AG09319 (cell line): ENCODE results near the gene ING2.
"Not testable (repeated sequence)": the region's sequence is repeated elsewhere in the genome, so short reads cannot be mapped to it uniquely, and the experiment has no call there.

ENCODE experiments used
- DNase-seq: peaks from one replicate; pipeline ENCODE4 v3.0.0-alpha.2; 2010; ENCODE audit warnings: low read depth; ENCODE audit errors: extremely low read depth
- TF ChIP-seq, protein P1 (sequence below): IDR thresholded peaks from 2 replicates; pipeline ENCODE4 v1.5.1; 2011; ENCODE audit warnings: low read depth, mild to moderate bottlenecking, inconsistent platforms, low read length, moderate library complexity

ING2 gene, protein sequence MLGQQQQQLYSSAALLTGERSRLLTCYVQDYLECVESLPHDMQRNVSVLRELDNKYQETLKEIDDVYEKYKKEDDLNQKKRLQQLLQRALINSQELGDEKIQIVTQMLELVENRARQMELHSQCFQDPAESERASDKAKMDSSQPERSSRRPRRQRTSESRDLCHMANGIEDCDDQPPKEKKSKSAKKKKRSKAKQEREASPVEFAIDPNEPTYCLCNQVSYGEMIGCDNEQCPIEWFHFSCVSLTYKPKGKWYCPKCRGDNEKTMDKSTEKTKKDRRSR

DNA sequence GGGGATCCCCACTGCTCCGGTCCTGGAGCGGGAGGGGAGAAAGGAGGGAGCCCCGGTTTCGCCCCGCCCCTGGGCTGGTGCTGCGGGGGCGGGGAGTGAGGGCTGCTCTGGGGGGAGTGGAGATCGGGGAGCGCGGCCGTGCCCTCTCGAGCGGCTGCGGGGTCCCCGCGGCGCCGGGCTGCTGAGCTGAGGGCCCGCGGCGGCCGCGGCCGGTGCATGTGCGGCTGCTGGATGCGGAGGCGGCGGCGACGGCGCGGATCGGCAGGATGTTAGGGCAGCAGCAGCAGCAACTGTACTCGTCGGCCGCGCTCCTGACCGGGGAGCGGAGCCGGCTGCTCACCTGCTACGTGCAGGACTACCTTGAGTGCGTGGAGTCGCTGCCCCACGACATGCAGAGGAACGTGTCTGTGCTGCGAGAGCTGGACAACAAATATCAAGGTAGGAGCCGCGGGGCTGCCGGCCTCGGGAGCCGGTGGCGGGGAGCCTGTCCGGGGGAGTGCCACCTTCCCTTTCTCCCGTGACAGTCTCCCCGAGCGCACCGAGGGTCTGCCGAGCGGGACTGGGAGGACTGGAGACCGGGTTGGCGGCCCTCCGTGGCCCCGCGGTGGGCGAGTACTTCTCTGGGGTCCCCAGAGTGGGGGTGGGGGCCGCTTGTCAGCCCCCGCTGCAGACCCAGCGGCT lies at the start of gene ING2:
ING2 (plus strand) TSS at position 129 of the 681 bp plus-strand sequence; CDS start at position 267, 138 bp downstream.
- peak; percentile 29 for DNase-seq
- TF ChIP-seq, protein P1, sequence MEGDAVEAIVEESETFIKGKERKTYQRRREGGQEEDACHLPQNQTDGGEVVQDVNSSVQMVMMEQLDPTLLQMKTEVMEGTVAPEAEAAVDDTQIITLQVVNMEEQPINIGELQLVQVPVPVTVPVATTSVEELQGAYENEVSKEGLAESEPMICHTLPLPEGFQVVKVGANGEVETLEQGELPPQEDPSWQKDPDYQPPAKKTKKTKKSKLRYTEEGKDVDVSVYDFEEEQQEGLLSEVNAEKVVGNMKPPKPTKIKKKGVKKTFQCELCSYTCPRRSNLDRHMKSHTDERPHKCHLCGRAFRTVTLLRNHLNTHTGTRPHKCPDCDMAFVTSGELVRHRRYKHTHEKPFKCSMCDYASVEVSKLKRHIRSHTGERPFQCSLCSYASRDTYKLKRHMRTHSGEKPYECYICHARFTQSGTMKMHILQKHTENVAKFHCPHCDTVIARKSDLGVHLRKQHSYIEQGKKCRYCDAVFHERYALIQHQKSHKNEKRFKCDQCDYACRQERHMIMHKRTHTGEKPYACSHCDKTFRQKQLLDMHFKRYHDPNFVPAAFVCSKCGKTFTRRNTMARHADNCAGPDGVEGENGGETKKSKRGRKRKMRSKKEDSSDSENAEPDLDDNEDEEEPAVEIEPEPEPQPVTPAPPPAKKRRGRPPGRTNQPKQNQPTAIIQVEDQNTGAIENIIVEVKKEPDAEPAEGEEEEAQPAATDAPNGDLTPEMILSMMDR, result no peak

DNA sequence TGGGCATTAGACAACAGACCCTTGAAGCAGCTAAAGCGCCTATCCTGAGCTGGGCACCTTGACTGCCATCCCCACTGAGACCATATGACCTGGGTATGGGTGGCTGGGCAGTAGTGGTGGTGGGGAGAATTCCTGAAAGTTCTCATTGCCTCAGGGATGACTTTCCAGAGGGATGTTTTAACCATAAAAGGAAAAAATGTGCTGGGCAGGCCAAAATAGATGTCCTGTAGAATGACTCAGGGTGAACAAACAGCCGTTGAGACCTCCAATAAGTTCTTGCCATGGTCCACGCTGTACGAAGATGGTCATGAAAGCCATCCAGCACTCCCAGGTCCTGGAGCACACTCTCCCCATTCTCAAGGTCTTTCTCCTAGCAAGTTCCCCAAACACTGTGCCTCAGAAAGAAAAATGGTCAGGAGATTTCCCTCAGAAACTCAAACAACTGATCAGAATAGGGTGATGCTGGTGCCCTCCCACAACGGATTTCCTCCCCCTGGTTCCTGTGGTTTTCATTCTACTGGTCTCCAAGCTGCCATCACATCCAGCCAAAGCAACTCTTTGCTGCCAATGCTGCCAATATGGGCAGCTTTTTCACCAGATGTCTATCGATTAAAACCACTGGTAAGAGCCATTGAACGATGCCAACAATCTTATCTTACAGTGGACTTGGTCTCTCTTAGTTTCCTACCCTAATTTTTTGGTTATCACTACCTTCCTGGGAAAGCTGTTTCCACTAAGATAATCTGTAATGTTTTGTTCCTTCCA lies 49.2 kb upstream of the ING2 start:
- DNase-seq, result no peak

DNA sequence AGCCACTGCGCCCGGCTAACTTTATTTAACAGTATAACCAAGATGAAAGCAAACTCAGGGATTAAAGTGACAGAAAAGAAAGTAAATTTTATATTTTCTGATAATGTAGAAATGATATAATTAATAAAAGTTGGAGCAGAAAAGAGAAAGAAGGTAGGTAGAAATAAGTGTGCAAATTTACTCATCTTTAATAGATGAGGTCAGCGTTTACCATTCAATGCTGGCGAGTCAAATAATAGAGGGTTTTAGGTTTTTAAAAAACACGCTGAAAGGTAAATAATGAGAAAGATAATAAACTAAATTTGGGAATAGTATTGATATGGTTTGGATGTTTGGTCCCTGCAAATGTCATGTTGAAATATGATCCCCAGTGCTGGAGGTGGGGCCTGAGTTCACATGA lies 46.9 kb upstream of the ING2 start:
- no peak for DNase-seq
- TF ChIP-seq, protein P1, result no peak

More for the DNA sequence above, 49.2 kb upstream of the ING2 start:
- TF ChIP-seq, protein P1, result no peak

DNA sequence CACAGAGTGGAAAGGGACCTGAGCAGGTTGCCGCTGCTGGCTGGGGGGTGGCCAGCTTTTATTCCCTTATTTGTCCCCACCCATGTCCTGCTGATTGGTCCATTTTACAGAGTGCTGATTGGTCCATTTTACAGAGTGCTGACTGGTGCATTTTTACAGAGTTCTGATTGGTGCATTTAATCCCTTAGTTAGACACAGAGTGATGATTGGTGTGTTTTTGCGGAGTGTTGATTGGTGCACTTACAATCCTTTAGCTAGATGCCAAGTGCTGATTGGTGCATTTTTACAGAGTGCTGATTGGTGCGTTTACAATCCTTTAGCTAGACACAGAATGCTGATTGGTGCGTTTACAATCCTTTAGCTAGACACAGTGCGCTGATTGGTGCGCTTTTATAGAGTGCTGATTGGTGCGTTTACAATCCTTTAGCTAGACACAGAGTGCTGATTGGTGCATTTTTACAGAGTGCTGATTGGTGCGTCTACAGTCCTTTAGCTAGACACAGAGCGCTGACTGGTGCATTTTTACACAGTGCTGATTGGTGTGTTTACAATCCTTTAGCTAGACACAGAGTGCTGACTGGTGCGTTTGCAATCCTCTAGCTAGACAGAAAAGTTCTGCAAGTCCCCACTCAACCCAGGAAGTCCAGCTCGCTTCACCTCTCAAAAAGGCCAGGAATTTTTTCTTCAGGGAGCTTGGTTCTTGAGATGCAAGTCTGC lies 40.8 kb upstream of the ING2 start:
- DNase-seq, result not testable (repeated sequence)

DNA sequence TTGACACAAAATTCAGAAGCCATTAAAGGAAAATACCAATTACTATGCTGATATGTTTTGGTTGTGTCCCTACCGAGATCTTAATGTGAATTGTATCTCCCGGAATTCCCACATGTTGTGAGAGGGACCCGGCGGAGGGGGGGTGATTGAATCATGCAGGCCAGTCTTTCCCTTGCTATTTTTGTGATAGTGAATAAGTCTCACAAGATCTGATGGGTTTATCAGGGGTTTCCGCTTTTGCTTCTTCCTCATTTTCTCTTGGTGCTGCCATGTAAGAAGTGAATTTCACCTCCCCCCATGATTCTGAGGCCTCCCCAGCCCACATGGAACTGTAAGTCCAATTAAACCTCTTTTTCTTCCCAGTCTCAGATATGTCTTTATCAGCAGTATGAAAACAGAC lies 39.0 kb upstream of the ING2 start:
- not testable (repeated sequence) for DNase-seq

DNA sequence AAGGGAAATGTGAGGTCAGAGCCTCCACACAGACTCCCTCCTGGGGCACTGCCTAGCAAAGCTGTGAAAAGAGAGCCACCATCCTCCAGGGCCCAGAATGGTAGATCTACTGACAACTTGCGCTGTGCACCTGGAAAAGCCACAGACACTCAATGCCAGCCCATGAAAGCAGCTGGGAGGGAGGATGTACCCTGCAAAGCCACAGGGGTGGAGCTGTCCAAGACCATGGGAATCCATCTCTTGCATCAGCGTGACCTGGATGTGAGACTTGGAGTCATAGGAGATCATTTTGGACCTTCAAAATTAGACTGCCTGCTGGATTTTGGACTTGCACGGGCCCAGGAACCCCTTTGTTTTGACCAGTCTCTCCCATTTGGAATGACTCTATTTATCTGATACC lies 37.6 kb upstream of the ING2 start:
- TF ChIP-seq, protein P1, result no peak
- no peak for DNase-seq

DNA sequence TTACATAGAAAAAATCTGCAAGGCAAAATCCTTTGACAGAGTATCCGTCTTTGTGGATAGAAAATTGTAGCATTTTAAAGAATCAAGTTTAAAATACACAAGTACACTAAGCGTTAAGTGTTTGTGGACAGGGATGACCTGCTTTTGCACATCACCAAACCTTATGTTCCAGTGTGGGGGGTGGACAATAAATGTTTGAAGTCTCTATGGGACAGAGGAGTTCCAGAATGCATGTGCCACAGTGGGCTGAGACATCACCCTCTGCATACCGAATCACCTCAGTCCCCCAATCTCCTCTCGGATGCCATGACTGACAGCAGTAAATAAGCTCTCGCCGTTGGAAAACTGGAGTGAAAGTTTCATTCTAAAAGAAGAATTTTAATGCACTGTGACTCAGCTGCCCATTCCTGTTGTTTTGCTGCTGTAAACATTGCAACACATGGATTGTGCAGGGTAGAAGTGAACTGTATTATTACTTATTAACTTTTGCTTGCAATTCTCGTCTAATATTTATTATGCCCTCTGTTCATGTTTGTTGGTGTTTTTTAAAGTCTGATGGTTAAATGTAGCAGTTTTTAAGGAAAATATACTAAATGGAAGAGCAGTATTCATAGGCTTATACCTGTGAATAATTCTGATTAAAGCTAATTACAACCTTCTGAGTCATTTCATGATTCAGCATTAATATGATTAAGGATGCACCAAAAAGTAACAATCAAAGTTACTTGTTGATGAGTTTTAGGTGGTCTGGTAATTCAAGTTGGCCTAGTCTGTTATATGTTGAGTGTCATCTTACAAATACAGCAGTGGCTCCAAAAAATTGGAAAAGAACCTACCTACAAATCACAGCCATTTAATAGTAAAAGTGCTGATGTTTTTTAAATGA lies 36.4 kb upstream of the ING2 start:
- TF ChIP-seq, protein P1, result no peak
- DNase-seq, result no peak
